Forelimb muscle (tissue), 1 donor: Measurements from ENCODE around the gene PLK4. TPM values are rescaled to one million over a fixed set of nuclear protein-coding genes. Genes with fewer than 3 reads are reported as not detected.
"Not testable (repeated sequence)": the region's sequence is repeated elsewhere in the genome, so short reads cannot be mapped to it uniquely, and the experiment has no call there.

Experiments
- DNase-seq: peaks from one replicate; pipeline ENCODE4 v3.0.0-alpha.2; 2013; ENCODE audit warnings: low read depth
- polyA plus RNA-seq: library from polyadenylated mRNA; unstranded; fragments of 120-200 nt; gene quantifications from one replicate; pipeline ENCODE4 v1.2.1, GENCODE V29; 2013; ENCODE audit not compliant: insufficient read length

PLK4 gene
- polyA plus RNA-seq: 8.9 TPM

GRCh38 chr4:127880763-127881562 is at the start of gene PLK4:
PLK4 (plus strand) TSS chr4:127880893; CDS start chr4:127881135, 242 bp downstream.
- peak; percentile 99 for DNase-seq

- no peak for DNase-seq
Observed at GRCh38 chr4:127832585-127832984, 48.1 kb upstream of the PLK4 start.

GRCh38 chr4:127843704-127844600 is 36.7 kb upstream of the PLK4 start:
- no peak for DNase-seq

DNA sequence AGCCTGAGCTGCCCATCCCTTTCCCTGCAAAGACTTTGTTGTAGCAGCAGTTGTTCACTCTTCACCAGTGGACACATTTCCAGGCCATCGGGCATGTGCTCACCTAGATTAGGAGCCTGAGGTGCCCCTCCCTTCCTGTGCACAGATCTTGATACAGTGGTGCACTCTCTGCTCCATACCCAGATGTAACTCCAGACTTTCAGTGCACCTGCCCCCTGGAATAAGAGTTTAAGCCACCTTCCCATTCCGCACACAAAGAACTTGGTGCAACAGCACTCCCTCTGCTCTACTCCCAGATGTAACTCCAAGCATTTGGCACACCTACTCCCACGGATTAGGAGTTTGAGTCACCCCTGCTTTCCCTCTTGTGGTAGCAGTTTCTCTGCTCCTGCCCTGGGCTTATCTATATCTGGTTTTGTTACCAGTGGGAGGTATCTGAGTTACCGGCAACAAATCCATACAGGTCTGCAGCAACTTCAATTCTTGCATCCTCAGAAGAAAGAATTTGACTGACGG is 36.0 kb upstream of the PLK4 start:
- DNase-seq: no peak

DNA sequence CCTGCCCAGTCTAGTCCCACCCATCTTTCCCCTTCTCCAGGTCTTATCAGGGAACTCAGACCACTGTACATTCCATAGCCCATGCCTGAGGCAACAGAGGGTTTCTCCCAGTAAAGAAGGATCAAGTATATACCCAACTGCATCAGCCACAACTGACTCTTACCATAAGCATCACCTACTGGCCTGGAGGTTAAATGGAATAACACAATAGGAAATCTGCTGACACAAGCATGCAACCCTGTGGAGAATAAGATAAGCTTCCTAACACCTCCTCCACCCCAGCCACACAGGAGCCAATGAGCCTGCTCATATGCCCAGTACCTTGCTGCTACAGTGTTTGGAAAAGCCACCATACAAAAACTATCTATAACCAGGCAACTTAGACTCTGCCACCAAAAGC is 34.6 kb upstream of the PLK4 start:
- no peak for DNase-seq

DNA sequence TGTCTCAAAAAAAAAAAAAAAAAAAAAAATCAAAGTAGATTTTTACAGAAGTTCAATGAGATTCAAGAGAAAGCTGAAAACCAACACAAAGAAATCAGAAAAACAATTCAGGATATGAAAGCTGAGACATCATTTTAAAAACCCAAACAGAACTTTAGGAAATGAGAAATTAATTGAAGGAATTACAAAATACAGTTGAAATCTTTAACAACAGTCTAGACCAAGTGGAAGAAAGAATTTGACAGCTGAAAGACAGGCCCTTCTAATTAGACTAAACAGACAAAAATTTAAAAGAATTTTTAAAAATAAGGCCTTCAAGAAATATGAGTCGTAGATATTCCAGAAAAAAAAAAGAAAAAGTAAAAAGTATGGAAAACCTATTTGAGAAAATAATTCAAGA is 33.9 kb upstream of the PLK4 start:
- no peak for DNase-seq

DNA sequence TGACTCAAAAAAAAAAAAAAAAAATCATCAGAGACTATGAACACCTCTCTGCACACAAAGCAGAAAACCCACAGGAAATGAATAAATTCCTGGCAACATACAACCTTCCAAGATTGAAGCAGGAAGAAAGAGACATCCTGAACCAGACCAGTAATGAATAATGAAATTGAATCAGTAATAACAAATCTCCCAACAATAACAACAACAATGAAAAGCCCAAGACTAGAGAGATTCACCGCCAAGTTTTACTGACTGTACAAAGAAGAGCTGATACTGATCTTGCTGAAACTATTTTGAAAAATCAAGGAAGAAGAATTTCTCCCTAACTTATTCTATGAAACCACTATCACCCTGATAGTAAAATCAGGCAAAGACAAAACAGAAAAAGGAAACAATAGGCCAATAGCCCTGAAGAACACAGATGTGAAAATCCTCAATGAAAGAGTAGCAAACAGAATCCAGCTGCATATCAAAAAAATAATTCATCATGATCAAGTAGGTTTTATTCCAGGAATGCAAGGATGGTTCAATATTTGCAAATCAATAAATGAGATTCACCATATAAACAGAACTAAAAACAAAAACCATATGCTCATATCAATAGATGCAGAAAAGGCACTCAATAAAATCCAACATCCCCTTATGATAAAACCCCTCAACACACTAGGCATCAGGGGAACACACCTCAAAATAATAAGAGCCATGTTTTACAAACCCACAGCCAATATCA is 31.0 kb upstream of the PLK4 start:
- no peak for DNase-seq

GRCh38 chr4:127852661-127853060 is 28.0 kb upstream of the PLK4 start:
- DNase-seq: no peak

DNA sequence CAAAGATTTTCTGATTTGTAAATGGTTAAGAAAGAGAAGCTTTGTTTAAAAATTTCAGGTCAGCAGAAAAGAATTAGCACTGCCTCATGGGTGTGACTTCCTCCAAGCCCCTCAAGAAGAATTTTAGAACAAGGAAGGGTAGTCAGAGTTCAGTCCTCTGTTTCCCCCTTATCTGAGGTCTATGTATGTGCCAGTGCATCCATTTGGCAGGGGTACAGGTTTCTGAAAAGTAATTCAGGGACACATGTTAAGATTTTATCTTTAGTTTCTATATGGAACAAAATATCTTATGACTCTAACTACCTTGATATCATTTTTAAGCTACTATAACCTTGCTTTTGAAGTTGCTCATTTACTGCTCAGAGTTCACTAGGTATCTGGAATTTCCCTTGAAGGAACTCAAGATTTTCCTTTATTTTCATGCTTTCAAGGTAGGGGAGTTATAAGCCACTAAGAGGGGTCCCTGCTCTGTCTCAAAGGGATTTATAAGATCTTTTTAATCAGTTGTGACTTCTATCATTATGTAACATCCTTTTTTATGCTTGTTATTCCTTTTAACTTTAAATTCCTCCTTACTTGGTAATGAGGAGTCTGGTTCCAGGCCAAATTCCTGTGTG is 24.4 kb upstream of the PLK4 start:
- DNase-seq: no peak

- DNase-seq: no peak
Observed at GRCh38 chr4:127856813-127857447, 23.8 kb upstream of the PLK4 start.

GRCh38 chr4:127857641-127858040 is 23.1 kb upstream of the PLK4 start:
- DNase-seq: no peak

DNA sequence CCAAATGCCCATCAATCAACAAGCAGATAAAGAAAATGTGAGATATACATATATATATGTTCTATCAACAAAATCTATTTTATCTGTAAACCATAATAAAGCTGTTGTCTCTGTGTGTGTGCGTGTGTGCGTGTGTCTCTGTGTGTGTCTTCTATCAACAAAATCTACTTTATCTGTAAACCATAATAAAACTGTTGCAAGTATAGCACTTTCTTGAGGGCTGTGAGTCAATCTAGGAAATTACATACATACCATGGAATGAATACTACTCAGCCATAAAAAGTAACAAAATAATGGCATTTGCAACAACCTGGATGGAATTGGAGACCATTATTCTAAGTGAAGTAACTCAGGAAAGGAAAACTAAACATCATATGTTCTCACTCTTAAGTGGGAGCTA is 12.5 kb upstream of the PLK4 start:
- DNase-seq: no peak

DNA sequence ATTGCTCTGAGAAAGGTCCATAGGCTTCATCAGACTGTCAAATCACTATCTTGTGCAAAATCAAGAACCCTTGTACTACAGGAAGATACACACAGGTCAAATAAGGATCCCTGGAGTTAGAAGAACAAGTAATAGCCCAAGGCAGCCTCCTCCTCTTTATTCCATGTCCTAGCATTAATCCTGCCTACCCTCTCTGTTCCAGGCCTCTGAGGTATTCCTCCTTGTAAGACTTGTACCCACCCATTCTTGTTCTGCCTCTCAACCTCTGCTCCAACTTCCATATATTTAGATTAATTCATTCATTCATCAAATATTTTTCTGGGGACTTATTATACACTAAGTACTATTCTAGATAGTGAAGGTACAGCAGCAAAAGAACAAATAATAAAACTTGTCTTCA is 10.4 kb upstream of the PLK4 start:
- DNase-seq: no peak

DNA sequence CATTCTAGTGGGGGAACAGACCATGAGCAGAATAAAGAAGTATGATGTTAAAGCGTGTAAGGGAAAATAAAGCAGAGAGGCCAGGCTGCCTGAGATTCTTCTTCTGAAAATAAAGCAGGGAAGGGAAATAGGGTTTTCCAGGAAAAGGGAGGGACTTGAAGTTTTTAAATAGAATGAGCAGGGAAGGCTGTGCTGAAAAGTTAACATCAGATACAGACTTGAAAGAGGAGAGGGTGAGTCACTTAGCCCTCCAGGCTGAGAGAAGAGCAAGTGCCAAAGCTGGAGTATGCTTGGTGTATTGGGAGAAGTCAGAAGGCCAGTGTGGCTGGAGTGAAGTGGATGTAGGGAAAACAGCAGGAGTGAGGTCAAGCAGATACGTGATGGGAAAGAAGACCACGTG is 10.0 kb upstream of the PLK4 start:
- no peak for DNase-seq

DNA sequence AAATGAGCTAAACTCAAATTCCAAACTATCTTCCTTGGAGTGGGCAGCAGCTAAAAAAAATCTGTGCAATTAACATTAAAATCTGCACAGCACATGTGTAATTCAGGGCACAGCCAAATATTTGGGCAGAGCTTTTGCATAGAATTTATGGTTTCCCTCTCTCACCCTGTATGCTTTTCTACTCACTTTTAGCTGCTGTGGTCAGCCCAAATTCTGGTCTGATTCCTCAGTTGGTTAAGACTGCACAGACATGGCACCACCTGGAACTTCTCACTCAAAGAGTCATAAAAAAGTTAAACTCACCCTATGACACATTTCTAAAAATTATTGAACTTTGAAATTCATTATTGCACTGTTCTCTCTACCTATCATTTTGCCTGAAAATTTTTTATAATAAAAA is 4.9 kb upstream of the PLK4 start:
- no peak for DNase-seq

DNA sequence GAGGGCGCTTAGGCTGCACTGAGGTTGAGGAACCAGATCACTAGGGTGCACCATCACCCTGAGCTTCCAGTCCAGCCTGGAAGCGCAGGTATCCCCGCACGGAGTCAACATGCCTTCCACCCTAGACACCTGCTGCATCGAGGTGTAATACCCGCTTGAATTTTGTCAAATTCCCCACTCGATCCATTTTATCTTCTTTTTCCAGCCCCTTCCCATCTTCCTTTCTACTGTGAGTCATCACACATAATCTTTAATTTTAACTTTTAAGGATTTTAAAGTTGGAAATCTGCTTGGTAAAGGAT is 821 bp downstream of the PLK4 start:
- no peak for DNase-seq

DNA sequence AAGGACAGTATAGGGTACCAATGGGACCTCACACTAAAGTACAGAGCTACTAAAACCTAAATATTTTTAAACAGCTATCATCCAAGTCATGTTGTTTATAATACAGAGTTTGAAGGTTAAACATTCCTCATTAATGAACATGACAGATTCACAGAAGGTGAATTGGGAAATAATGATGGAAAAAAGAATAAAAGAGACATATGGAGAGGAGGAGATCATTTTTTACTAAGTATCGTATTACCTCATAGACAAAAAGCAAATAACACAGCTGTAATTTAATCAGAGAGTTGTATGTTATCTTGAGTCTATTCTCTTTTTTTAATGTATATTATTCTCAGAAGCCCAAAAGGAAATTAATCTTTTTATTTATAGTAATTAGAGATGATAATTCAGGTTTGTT is 7.9 kb downstream of the PLK4 start:
- no peak for DNase-seq

- DNase-seq: no peak
Observed at GRCh38 chr4:127889903-127890302, 9.2 kb downstream of the PLK4 start.

DNA sequence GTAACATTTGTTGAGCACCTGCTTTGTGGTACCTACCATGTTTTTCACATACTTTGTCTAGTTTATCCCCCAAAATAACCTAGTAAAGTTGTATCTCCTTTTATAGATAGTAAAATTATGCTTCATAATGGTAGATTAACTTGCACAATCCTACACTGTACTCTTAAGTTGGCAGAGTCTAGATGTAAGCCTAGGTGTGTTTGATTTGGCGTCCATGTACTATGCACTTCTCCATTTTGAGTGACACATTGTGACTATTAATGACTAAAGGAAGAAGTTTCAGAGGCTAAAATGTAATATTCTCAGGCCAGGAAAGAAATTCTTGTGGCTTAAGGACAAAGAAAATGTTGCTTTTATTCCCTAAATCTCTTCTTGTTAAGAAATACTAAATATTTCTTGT is 15.4 kb downstream of the PLK4 start:
- DNase-seq: no peak

DNA sequence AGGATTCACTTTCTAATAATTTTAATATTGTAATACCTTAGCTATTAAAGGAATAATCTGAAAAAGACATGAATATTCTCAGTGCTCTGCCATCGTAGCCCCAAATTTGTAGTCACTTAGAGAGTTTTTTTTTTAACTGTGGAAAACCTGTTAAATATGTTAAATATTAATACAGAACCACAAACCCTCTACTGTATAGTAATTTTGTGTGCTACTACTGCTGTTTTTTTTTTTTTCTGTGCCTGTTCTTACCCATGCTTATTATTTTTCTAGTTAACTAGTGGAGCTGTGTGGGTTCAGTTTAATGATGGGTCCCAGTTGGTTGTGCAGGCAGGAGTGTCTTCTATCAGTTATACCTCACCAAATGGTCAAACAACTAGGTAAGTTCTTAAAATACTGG is 15.8 kb downstream of the PLK4 start:
- no peak for DNase-seq

DNA sequence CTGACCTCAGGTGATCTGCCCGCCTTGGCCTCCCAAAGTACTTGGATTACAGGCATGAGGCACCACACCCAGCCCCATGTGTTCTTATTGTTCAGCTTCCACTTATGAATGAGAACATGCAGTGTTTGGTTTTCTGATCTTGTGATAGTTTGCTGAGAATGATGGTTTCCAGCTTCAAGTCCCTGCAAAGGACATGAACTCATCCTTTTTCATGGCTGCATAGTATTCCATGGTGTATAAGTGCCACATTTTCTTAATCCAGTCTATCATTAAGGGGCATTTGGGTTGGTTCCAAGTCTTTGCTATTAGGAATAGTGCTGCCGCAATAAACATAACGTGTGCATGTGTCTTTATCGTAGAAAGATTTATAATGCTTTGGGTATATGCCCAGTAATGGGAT is 19.0 kb downstream of the PLK4 start:
- DNase-seq: not testable (repeated sequence)
